Ascending aorta (tissue), 2 donors: Measurements from ENCODE around the gene SS18L1. TPM values are rescaled to one million over a fixed set of nuclear protein-coding genes. Genes with fewer than 3 reads are reported as not detected.

Source experiments
- DNase-seq, 2 donors: peaks; one replicate each; pipeline ENCODE4 v3.0.0-alpha.2; 2019; ENCODE audit warnings: low spot score in 2 of 2
- H3K27ac ChIP-seq, 2 donors: fragments of 200-600 bp; sonication (generic); one replicate each; pipeline ENCODE4 v1.5.1; 2016 to 2017; ENCODE audit warnings: mild to moderate bottlenecking in 1 of 2
- H3K27me3 ChIP-seq: fragments of 200-600 bp; sonication (generic); one replicate; pipeline ENCODE4 v1.5.1; 2017
- H3K36me3 ChIP-seq, 2 donors: fragments of 200-600 bp; sonication (generic); one replicate each; pipeline ENCODE4 v1.5.1; 2016
- H3K4me1 ChIP-seq, 2 donors: fragments of 200-600 bp; sonication (generic); one replicate each; pipeline ENCODE4 v1.5.1; 2016 to 2017; ENCODE audit warnings: mild to moderate bottlenecking in 1 of 2
- H3K4me3 ChIP-seq, 2 donors: fragments of 200-600 bp; sonication (generic); one replicate each; pipeline ENCODE4 v1.5.1; 2016 to 2017; ENCODE audit warnings: mild to moderate bottlenecking in 1 of 2
- H3K9me3 ChIP-seq, 2 donors: fragments of 200-600 bp; sonication (generic); one replicate each; pipeline ENCODE4 v1.5.1; 2016
- intact Hi-C: fragments of 100-400 bp; cut with DNase I; formaldehyde crosslinking; loops from one replicate; pipeline ENCODE4 v1.15.1; 2023
- total RNA-seq: library from RNA; depleted of rRNA; stranded (reverse); fragments of >200 nt; gene quantifications from one replicate; pipeline ENCODE4 v1.1.0, GENCODE V29; 2016
- TF ChIP-seq, protein P1 (sequence below), 3 experiments: fragments of 200-600 bp in 2 of 3; fragments of 450-650 bp in 1 of 3; sonication (generic) in 2 of 3; IDR thresholded peaks; one replicate each; pipeline ENCODE4 v1.5.1; 2016 to 2019; ENCODE audit warnings: antibody characterized with exemption in 3 of 3, mild to moderate bottlenecking in 1 of 3, moderate library complexity in 1 of 3

Gene SS18L1
- total RNA-seq, 1 donor from 2014 or later: 39.8 TPM

DNA sequence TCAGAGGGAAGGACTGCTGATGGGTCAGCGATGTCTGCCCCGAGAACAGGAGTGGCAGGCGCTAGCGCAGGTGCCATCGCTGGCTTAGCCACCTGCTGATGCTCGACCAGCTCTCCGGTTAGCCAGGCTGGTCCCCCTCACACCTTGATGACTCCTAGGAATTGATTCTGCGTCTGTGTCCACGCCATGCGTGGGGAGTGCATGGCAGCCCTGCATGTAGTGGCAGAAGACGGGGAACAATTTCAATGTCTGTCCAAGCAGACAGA is 6.7 kb downstream of the SS18L1 start:
- no peak for DNase-seq
- H3K27ac ChIP-seq: no peak overlapping the region
- no peak overlapping the region for H3K4me3 ChIP-seq
- H3K27me3 ChIP-seq: no peaks in the 10 kb centered on the region
- no peaks in the 10 kb centered on the region for H3K9me3 ChIP-seq
- TF ChIP-seq, protein P1, sequence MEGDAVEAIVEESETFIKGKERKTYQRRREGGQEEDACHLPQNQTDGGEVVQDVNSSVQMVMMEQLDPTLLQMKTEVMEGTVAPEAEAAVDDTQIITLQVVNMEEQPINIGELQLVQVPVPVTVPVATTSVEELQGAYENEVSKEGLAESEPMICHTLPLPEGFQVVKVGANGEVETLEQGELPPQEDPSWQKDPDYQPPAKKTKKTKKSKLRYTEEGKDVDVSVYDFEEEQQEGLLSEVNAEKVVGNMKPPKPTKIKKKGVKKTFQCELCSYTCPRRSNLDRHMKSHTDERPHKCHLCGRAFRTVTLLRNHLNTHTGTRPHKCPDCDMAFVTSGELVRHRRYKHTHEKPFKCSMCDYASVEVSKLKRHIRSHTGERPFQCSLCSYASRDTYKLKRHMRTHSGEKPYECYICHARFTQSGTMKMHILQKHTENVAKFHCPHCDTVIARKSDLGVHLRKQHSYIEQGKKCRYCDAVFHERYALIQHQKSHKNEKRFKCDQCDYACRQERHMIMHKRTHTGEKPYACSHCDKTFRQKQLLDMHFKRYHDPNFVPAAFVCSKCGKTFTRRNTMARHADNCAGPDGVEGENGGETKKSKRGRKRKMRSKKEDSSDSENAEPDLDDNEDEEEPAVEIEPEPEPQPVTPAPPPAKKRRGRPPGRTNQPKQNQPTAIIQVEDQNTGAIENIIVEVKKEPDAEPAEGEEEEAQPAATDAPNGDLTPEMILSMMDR (IDR thresholded peaks at IDR 0.05): no peak
- intact Hi-C loops: no loop called here
- H3K36me3 ChIP-seq: peaks cover 0 to 4% of the 10 kb centered on the region in 2 donors
- peaks cover 0 to 5% of the 10 kb centered on the region in 2 donors for H3K4me1 ChIP-seq

- Histone ChIP-seq H3K27me3 (no peaks in the 10 kb centered on the region), H3K36me3 (peaks cover 3 to 4% of the 10 kb centered on the region in 2 donors), H3K27ac (no peak overlapping the region), H3K4me1 (no peaks in the 10 kb centered on the region), H3K9me3 (no peaks in the 10 kb centered on the region), H3K4me3 (no peak overlapping the region)
- no peak for DNase-seq
- TF ChIP-seq, protein P1 (IDR thresholded peaks at IDR 0.05): no peak
- intact Hi-C loops: no loop called here
These were observed 7.7 kb downstream of the SS18L1 start for GRCh38 chr20:62151225-62151624.

DNA sequence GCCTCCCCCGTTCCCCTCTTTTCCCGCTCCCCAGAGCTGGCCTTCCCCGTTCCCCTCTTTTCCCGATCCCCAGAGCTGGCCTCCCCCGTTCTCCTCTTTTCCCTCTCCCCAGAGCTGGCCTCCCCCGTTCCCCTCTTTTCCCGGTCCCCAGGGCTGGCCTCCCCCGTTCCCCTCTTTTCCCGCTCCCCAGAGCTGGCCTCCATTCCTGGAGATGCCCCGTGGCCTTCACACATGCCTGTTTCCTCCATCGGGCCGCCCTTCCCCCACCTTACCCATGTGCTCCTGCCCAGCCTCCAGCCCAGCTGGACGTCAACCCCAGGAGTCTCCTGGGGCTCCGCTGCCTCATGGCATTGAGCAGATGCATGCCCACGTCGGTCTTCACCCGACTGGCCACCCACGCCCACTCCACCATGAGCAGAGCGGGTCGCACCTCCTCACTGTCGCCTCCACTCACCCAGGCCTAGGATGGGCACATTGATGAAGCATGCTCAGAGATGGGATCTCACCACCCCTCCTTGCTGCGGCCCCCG is 8.3 kb downstream of the SS18L1 start:
- Histone ChIP-seq H3K4me3 (no peak overlapping the region), H3K27ac (no peak overlapping the region), H3K36me3 (peaks cover 3 to 4% of the 10 kb centered on the region in 2 donors), H3K9me3 (no peaks in the 10 kb centered on the region), H3K27me3 (no peaks in the 10 kb centered on the region), H3K4me1 (peaks cover 0 to 2% of the 10 kb centered on the region in 2 donors)
- TF ChIP-seq, protein P1 (IDR thresholded peaks at IDR 0.05): no peak
- no peak for DNase-seq
- intact Hi-C loops: no loop called here

- no peaks in the 10 kb centered on the region for H3K9me3 ChIP-seq
- TF ChIP-seq, protein P1 (IDR thresholded peaks at IDR 0.05): no peak
- no peaks in the 10 kb centered on the region for H3K27me3 ChIP-seq
- no peak overlapping the region for H3K27ac ChIP-seq
- no peak overlapping the region for H3K4me3 ChIP-seq
- peaks cover 11 to 21% of the 10 kb centered on the region in 2 donors for H3K36me3 ChIP-seq
- intact Hi-C loops: loop anchor here (2.0 kb wide), 1 partner anchor 145 kb away; no protein-coding TSS in a partner anchor
- peaks cover 0 to 2% of the 10 kb centered on the region in 2 donors for H3K4me1 ChIP-seq
- DNase-seq: no peak
These were observed 12.1 kb downstream of the SS18L1 start for GRCh38 chr20:62155428-62156253.

GRCh38 chr20:62156254-62156556 is 12.6 kb downstream of the SS18L1 start:
- peaks cover 17 to 27% of the 10 kb centered on the region in 2 donors for H3K36me3 ChIP-seq
- H3K4me1 ChIP-seq: peaks cover 0 to 2% of the 10 kb centered on the region in 2 donors
- no peak overlapping the region for H3K27ac ChIP-seq
- H3K4me3 ChIP-seq: no peak overlapping the region
- TF ChIP-seq, protein P1 (IDR thresholded peaks at IDR 0.05): no peak
- H3K9me3 ChIP-seq: no peaks in the 10 kb centered on the region
- no peak for DNase-seq
- intact Hi-C loops: loop anchor here (2.0 kb wide), 1 partner anchor 145 kb away; no protein-coding TSS in a partner anchor
- H3K27me3 ChIP-seq: no peaks in the 10 kb centered on the region
